HL-60 (cell line): Measurements from ENCODE around the gene SLC51B.

Experiments
- DNase-seq, 2 experiments: peaks; one replicate each; pipeline ENCODE4 v3.0.0-alpha.2; 2010 to 2020; ENCODE audit warnings: low read depth in 1 of 2, low spot score in 1 of 2
- H3K27ac ChIP-seq: fragments of 250-450 bp; sonication (Bioruptor Pico); replicated peaks from 2 replicates; pipeline ENCODE4 v1.5.1; 2020; ENCODE audit warnings: mild to moderate bottlenecking, moderate library complexity
- H3K27me3 ChIP-seq: fragments of 250-450 bp; sonication (Bioruptor Pico); 2 replicates; pipeline ENCODE4 v1.5.1; 2021; ENCODE audit warnings: mild to moderate bottlenecking, moderate library complexity; ENCODE audit not compliant: insufficient read depth, poor library complexity, severe bottlenecking
- H3K4me3 ChIP-seq: replicated peaks from 2 replicates; pipeline ENCODE4 v1.5.1; 2011; ENCODE audit warnings: mild to moderate bottlenecking, control low read depth, low read length; ENCODE audit not compliant: insufficient read depth
- CTCF ChIP-seq: IDR thresholded peaks from one replicate; pipeline ENCODE4 v1.5.1; 2011; ENCODE audit warnings: low read length, control low read depth, inconsistent platforms; ENCODE audit not compliant: insufficient read depth
- GABPA ChIP-seq: IDR thresholded peaks from 2 replicates; pipeline ENCODE4 v1.6.1; 2012; ENCODE audit warnings: low read depth
- POLR2AphosphoS5 ChIP-seq: IDR thresholded peaks from 2 replicates; pipeline ENCODE4 v1.6.1; 2012; ENCODE audit warnings: low read depth
- REST ChIP-seq: IDR thresholded peaks from 2 replicates; pipeline ENCODE4 v1.6.1; 2012; ENCODE audit warnings: low read depth; ENCODE audit not compliant: insufficient replicate concordance
- SPI1 ChIP-seq: IDR thresholded peaks from 2 replicates; pipeline ENCODE4 v1.6.1; 2012; ENCODE audit warnings: low read depth, mild to moderate bottlenecking, borderline replicate concordance

The SLC51B gene

GRCh38 chr15:65095011-65095746 is 50.0 kb downstream of the SLC51B start:
- no peak overlapping the region for H3K27ac ChIP-seq
- H3K27me3 ChIP-seq, result no peaks in the 10 kb centered on the region
- H3K4me3 ChIP-seq, result no peak overlapping the region
- TF ChIP-seq GABPA (no peak), SPI1 (no peak), POLR2AphosphoS5 (no peak)
- no peak for DNase-seq

- TF ChIP-seq GABPA, result no peak
- TF ChIP-seq SPI1, result no peak
- no peak for TF ChIP-seq POLR2AphosphoS5
- no peak for TF ChIP-seq REST
- TF ChIP-seq CTCF, result no peak
- DNase-seq, result no peak
- Histone ChIP-seq H3K4me3 (no peak overlapping the region), H3K27ac (no peak overlapping the region), H3K27me3 (no peaks in the 10 kb centered on the region)
Observed at GRCh38 chr15:65095747-65096104, 50.5 kb downstream of the SLC51B start.

GRCh38 chr15:65096481-65097385 is 51.5 kb downstream of the SLC51B start:
- no peak for DNase-seq
- TF ChIP-seq SPI1, result no peak
- no peak for TF ChIP-seq GABPA
- no peak for TF ChIP-seq CTCF
- no peak for TF ChIP-seq POLR2AphosphoS5
- TF ChIP-seq REST, result no peak
- H3K4me3 ChIP-seq, result no peak overlapping the region
- H3K27ac ChIP-seq, result no peak overlapping the region
- no peaks in the 10 kb centered on the region for H3K27me3 ChIP-seq

GRCh38 chr15:65097651-65098263 is 52.6 kb downstream of the SLC51B start:
- no peak overlapping the region for H3K4me3 ChIP-seq
- no peaks in the 10 kb centered on the region for H3K27me3 ChIP-seq
- DNase-seq, result no peak
- TF ChIP-seq POLR2AphosphoS5, result no peak
- TF ChIP-seq SPI1, result no peak
- TF ChIP-seq GABPA, result no peak
- TF ChIP-seq REST, result no peak
- no peak for TF ChIP-seq CTCF
- no peak overlapping the region for H3K27ac ChIP-seq
